ENCODE measurements around the gene EIF3J. TPM values are rescaled to one million over a fixed set of nuclear protein-coding genes. Genes with fewer than 3 reads are reported as not detected.
"Not testable (repeated sequence)": the region's sequence is repeated elsewhere in the genome, so short reads cannot be mapped to it uniquely, and the experiment has no call there.

Gene EIF3J
- total RNA-seq, 3 donors from 2014 or later: 46.0 to 76.7 (median 61.8) TPM

GRCh38 chr15:44527241-44527640 lies 9.7 kb upstream of the EIF3J start:
- no peaks in the 10 kb centered on the region for H3K4me1 ChIP-seq (ENCODE audit: low read depth)
- intact Hi-C loops (cut with DNase I, micrococcal nuclease): no loop called here
- H3K4me3 ChIP-seq: no peak overlapping the region
- H3K9me3 ChIP-seq: no peaks in the 10 kb centered on the region
- no peaks in the 10 kb centered on the region for H3K36me3 ChIP-seq (ENCODE audit: low read depth)
- DNase-seq (no peak), ATAC-seq (no peak)
- TF ChIP-seq CTCF (IDR thresholded peaks at IDR 0.05): no peak

DNA sequence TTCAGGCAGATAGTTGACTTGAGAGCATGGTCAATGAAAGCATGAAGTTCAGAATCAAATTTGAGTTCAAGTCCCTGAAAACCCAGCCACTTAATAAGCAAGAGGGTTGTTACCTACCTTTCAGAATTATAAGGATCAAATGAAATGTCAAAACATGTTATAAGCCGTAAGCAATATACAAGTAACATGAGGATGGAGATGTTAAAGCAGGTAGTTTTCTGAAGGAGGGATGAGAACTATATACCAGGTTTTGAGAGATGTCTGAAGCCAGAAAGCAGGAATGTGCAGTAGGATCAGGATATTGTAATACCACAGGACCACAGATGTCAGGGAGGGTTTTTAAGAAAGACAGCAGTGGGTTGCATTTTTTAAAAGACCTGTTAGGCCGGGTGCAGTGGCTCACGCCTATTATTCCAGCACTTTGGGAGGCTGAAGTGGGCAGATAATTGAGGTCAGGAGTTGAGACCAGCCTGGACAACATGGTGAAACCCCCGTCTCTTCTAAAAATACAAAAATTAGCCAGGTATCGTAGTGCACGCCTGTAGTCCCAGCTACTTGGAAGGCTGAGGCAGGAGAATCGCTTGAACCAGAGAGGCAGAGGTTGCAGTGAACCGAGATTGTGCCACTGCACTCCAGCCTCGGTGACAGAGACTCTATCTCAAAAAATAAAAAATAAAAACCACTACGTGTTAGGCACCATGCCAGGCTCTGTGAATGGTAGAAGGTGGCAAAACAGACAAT lies 6.9 kb upstream of the EIF3J start:
- Histone ChIP-seq H3K4me1 (ENCODE audit: low read depth) (no peaks in the 10 kb centered on the region), H3K36me3 (ENCODE audit: low read depth) (no peaks in the 10 kb centered on the region), H3K9me3 (no peaks in the 10 kb centered on the region), H3K4me3 (no peak overlapping the region)
- no peak for DNase-seq
- intact Hi-C loops (cut with DNase I, micrococcal nuclease): no loop called here
- TF ChIP-seq CTCF (IDR thresholded peaks at IDR 0.05): no peak
- no peak for ATAC-seq

GRCh38 chr15:44530653-44531052 lies 6.3 kb upstream of the EIF3J start:
- intact Hi-C loops (cut with DNase I, micrococcal nuclease): no loop called here
- Histone ChIP-seq H3K4me3 (no peak overlapping the region), H3K4me1 (ENCODE audit: low read depth) (peaks cover 3% of the 10 kb centered on the region), H3K9me3 (no peaks in the 10 kb centered on the region), H3K36me3 (ENCODE audit: low read depth) (no peaks in the 10 kb centered on the region)
- no peak for TF ChIP-seq CTCF (IDR thresholded peaks at IDR 0.05)
- ATAC-seq (no peak), DNase-seq (no peak)

DNA sequence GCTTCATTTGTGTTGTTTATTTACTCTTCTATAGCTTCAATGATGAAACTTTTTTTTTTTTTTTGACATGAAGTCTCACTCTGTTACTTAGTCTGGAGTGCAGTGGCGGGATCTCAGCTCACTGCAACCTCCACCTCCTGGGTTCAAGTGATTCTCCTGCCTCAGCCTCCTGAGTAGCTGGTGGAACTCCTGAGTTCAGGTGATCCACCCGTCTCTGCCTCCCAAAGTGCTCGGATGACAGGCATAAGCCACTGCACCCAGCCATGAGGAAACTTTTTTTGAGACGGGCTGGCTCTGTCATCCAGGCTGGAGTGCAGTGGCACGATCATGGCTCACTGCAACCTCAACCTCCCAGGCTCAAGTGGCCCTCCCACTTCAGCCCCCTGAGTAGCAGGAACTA lies 4.7 kb upstream of the EIF3J start:
- H3K9me3 ChIP-seq; H3K4me1 ChIP-seq (ENCODE audit: low read depth); H3K4me3 ChIP-seq; intact Hi-C loops (cut with DNase I, micrococcal nuclease); H3K36me3 ChIP-seq (ENCODE audit: low read depth); ATAC-seq; DNase-seq: not testable (repeated sequence)

- no peak for TF ChIP-seq CTCF (IDR thresholded peaks at IDR 0.05)
- ATAC-seq (no peak), DNase-seq (no peak)
- intact Hi-C loops (cut with DNase I, micrococcal nuclease): no loop called here
- Histone ChIP-seq H3K4me1 (ENCODE audit: low read depth) (peaks cover 4% of the 10 kb centered on the region), H3K36me3 (ENCODE audit: low read depth) (no peaks in the 10 kb centered on the region), H3K4me3 (no peak overlapping the region), H3K9me3 (no peaks in the 10 kb centered on the region)
Observed at GRCh38 chr15:44532689-44533088, 4.3 kb upstream of the EIF3J start.

GRCh38 chr15:44535092-44535491 lies 1.9 kb upstream of the EIF3J start:
- ATAC-seq (no peak), DNase-seq (no peak)
- H3K9me3 ChIP-seq: no peaks in the 10 kb centered on the region
- H3K4me3 ChIP-seq: no peak overlapping the region
- peaks cover 15% of the 10 kb centered on the region for H3K4me1 ChIP-seq (ENCODE audit: low read depth)
- intact Hi-C loops (cut with DNase I, micrococcal nuclease): no loop called here
- H3K36me3 ChIP-seq (ENCODE audit: low read depth): no peaks in the 10 kb centered on the region
- TF ChIP-seq CTCF (IDR thresholded peaks at IDR 0.05): no peak

All from mucosa of descending colon (tissue), 3 donors.